ENCODE results near the gene BLNK. TPM values are rescaled to one million over a fixed set of nuclear protein-coding genes. Genes with fewer than 3 reads are reported as not detected.
"Not testable (repeated sequence)": the region's sequence is repeated elsewhere in the genome, so short reads cannot be mapped to it uniquely, and the experiment has no call there.

The BLNK gene
- total and polyA plus RNA-seq, 2 experiments from 2014 or later = 0.32 TPM; not detected in 1

GRCh38 chr10:96212911-96213310, 58.5 kb downstream of the BLNK start:
- TF ChIP-seq CTCF (IDR thresholded peaks at IDR 0.05; ENCODE audit: low read depth, low read length) = no peak
- DNase-seq (ENCODE audit: low read depth in 1 of 2, low spot score in 1 of 2) = no peak
- Histone ChIP-seq H3K27me3 (no peaks in the 10 kb centered on the region), H3K4me3 (no peak overlapping the region), H3K9me3 (ENCODE audit: low read depth) (no peaks in the 10 kb centered on the region), H3K36me3 (no peaks in the 10 kb centered on the region), H3K4me1 (ENCODE audit: low read depth) (no peaks in the 10 kb centered on the region), H3K27ac (no peak overlapping the region)

GRCh38 chr10:96211764-96212163, 59.6 kb downstream of the BLNK start:
- no peak for TF ChIP-seq CTCF (IDR thresholded peaks at IDR 0.05; ENCODE audit: low read depth, low read length)
- H3K27me3 ChIP-seq = no peaks in the 10 kb centered on the region
- no peaks in the 10 kb centered on the region for H3K9me3 ChIP-seq (ENCODE audit: low read depth)
- H3K27ac ChIP-seq = no peak overlapping the region
- no peak for DNase-seq (ENCODE audit: low read depth in 1 of 2, low spot score in 1 of 2)
- no peaks in the 10 kb centered on the region for H3K36me3 ChIP-seq
- no peak overlapping the region for H3K4me3 ChIP-seq
- no peaks in the 10 kb centered on the region for H3K4me1 ChIP-seq (ENCODE audit: low read depth)

- no peaks in the 10 kb centered on the region for H3K9me3 ChIP-seq (ENCODE audit: low read depth)
- H3K4me1 ChIP-seq (ENCODE audit: low read depth) = no peaks in the 10 kb centered on the region
- H3K4me3 ChIP-seq = no peak overlapping the region
- no peak for DNase-seq (ENCODE audit: low read depth in 1 of 2, low spot score in 1 of 2)
- H3K27me3 ChIP-seq = no peaks in the 10 kb centered on the region
- TF ChIP-seq CTCF (IDR thresholded peaks at IDR 0.05; ENCODE audit: low read depth, low read length) = no peak
- no peak overlapping the region for H3K27ac ChIP-seq
- H3K36me3 ChIP-seq = no peaks in the 10 kb centered on the region
Measured at GRCh38 chr10:96208946-96209345, 62.4 kb downstream of the BLNK start.

GRCh38 chr10:96208271-96208670, 63.1 kb downstream of the BLNK start:
- DNase-seq (ENCODE audit: low read depth in 1 of 2, low spot score in 1 of 2) = no peak
- Histone ChIP-seq H3K4me1 (ENCODE audit: low read depth) (no peaks in the 10 kb centered on the region), H3K36me3 (no peaks in the 10 kb centered on the region), H3K9me3 (ENCODE audit: low read depth) (no peaks in the 10 kb centered on the region), H3K4me3 (no peak overlapping the region), H3K27me3 (no peaks in the 10 kb centered on the region), H3K27ac (no peak overlapping the region)
- no peak for TF ChIP-seq CTCF (IDR thresholded peaks at IDR 0.05; ENCODE audit: low read depth, low read length)

- TF ChIP-seq CTCF (IDR thresholded peaks at IDR 0.05; ENCODE audit: low read depth, low read length) = no peak
- no peaks in the 10 kb centered on the region for H3K36me3 ChIP-seq
- no peak overlapping the region for H3K27ac ChIP-seq
- H3K27me3 ChIP-seq = no peaks in the 10 kb centered on the region
- DNase-seq (ENCODE audit: low read depth in 1 of 2, low spot score in 1 of 2) = no peak
- H3K4me1 ChIP-seq (ENCODE audit: low read depth) = no peaks in the 10 kb centered on the region
- H3K4me3 ChIP-seq = no peak overlapping the region
- H3K9me3 ChIP-seq (ENCODE audit: low read depth) = no peaks in the 10 kb centered on the region
Measured at GRCh38 chr10:96205580-96205979, 65.8 kb downstream of the BLNK start.

- peaks cover 8% of the 10 kb centered on the region for H3K4me1 ChIP-seq (ENCODE audit: low read depth)
- no peaks in the 10 kb centered on the region for H3K9me3 ChIP-seq (ENCODE audit: low read depth)
- H3K4me3 ChIP-seq = no peak overlapping the region
- TF ChIP-seq CTCF (IDR thresholded peaks at IDR 0.05; ENCODE audit: low read depth, low read length) = no peak
- H3K27ac ChIP-seq = no peak overlapping the region
- H3K36me3 ChIP-seq = no peaks in the 10 kb centered on the region
- no peaks in the 10 kb centered on the region for H3K27me3 ChIP-seq
- no peak for DNase-seq (ENCODE audit: low read depth in 1 of 2, low spot score in 1 of 2)
Measured at GRCh38 chr10:96201525-96201924, 69.8 kb downstream of the BLNK start.

- H3K36me3 ChIP-seq; H3K27me3 ChIP-seq; H3K4me3 ChIP-seq; DNase-seq (ENCODE audit: low read depth in 1 of 2, low spot score in 1 of 2); H3K9me3 ChIP-seq (ENCODE audit: low read depth); H3K4me1 ChIP-seq (ENCODE audit: low read depth); H3K27ac ChIP-seq: not testable (repeated sequence)
Measured at GRCh38 chr10:96189505-96189904, 81.9 kb downstream of the BLNK start.

All from cardiac muscle cell (in vitro differentiated cells and primary cell).